ENCODE measurements around the gene RPL36. TPM values are rescaled to one million over a fixed set of nuclear protein-coding genes. Genes with fewer than 3 reads are reported as not detected.

Gene RPL36
- total RNA-seq, 1 experiment from 2014 or later = 787 TPM

DNA sequence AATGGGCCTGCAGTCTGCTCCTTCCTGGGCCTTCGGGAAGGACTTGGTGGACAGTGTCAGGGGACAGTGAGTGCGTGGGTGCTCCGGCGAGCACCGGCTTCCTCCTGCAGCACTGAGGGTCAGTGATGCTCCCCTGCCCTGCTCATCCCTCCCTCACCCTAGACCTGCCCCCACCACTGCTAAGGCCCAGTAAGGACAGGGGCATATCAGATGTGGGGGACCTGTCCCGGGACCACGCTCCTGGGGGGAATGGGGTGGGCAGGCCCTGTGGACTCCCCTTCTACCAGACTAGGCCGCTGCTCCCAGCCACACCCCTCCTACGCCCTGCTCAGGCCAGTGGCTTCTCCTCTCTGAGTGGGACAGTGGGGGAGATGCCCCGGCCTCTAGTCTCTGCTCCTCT, 13.0 kb upstream of the RPL36 start:
- Histone ChIP-seq H3K9me2 (ENCODE audit: insufficient read depth) (no peaks in the 10 kb centered on the region), H3K4me1 (replicated peaks; ENCODE audit: insufficient read depth) (no peaks in the 10 kb centered on the region), H3K79me2 (ENCODE audit: low read depth) (peaks cover 9% of the 10 kb centered on the region), H3K4me3 (no peak overlapping the region), H3K27ac (no peak overlapping the region), H3K27me3 (ENCODE audit: insufficient read depth, low read depth) (no peaks in the 10 kb centered on the region), H3K4me2 (no peak overlapping the region), H3F3A (ENCODE audit: insufficient read depth, low read depth) (no peaks in the 10 kb centered on the region), H2AFZ (no peak overlapping the region), H3K36me3 (ENCODE audit: low read depth) (no peaks in the 10 kb centered on the region), H4K20me1 (ENCODE audit: insufficient read depth) (no peaks in the 10 kb centered on the region), H3K9me3 (ENCODE audit: insufficient read depth, low read depth) (no peaks in the 10 kb centered on the region)
- TF ChIP-seq EZH2 (IDR thresholded peaks at IDR 0.05; ENCODE audit: low read depth) = no peak
- TF ChIP-seq, protein P1, sequence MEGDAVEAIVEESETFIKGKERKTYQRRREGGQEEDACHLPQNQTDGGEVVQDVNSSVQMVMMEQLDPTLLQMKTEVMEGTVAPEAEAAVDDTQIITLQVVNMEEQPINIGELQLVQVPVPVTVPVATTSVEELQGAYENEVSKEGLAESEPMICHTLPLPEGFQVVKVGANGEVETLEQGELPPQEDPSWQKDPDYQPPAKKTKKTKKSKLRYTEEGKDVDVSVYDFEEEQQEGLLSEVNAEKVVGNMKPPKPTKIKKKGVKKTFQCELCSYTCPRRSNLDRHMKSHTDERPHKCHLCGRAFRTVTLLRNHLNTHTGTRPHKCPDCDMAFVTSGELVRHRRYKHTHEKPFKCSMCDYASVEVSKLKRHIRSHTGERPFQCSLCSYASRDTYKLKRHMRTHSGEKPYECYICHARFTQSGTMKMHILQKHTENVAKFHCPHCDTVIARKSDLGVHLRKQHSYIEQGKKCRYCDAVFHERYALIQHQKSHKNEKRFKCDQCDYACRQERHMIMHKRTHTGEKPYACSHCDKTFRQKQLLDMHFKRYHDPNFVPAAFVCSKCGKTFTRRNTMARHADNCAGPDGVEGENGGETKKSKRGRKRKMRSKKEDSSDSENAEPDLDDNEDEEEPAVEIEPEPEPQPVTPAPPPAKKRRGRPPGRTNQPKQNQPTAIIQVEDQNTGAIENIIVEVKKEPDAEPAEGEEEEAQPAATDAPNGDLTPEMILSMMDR (conservative IDR thresholded peaks at IDR 0.05) = no peak
- BruUV-seq (replicated peaks) = no TSS peak
- CTCF ChIA-PET = no interaction called here
- POLR2A ChIA-PET (ENCODE audit: unreplicated experiment) = no interaction called here
- intact Hi-C loops (cut with micrococcal nuclease; ENCODE audit: unreplicated experiment) = no loop called here
- no peak for DNase-seq

DNA sequence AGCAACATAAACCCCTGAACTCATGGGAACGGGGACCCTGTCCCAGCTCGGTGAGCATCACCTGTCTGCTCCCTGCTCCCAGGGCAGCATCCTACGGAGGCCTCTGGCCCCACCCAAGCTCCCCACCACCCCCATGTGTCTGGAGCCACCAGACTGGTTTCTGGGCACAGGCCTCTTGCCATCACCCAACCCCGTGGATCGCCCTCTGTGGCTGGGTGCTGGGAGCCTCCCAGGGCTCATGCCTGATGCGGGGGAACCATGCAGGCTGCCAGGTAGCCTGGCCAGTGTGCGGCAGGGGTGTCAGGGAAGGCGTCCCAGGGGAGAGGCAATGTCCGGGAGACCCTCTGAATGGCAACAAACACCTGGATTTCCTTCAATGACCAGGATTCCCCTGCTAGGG, 12.5 kb upstream of the RPL36 start:
- ChIA-PET POLR2A (ENCODE audit: unreplicated experiment) (no interaction called here), CTCF (no interaction called here)
- Histone ChIP-seq H3F3A (ENCODE audit: insufficient read depth, low read depth) (no peaks in the 10 kb centered on the region), H3K4me1 (replicated peaks; ENCODE audit: insufficient read depth) (no peaks in the 10 kb centered on the region), H4K20me1 (ENCODE audit: insufficient read depth) (no peaks in the 10 kb centered on the region), H3K79me2 (ENCODE audit: low read depth) (peaks cover 9% of the 10 kb centered on the region), H3K27ac (no peak overlapping the region), H3K4me2 (no peak overlapping the region), H3K4me3 (no peak overlapping the region), H3K36me3 (ENCODE audit: low read depth) (no peaks in the 10 kb centered on the region), H3K27me3 (ENCODE audit: insufficient read depth, low read depth) (no peaks in the 10 kb centered on the region), H3K9me3 (ENCODE audit: insufficient read depth, low read depth) (no peaks in the 10 kb centered on the region), H3K9me2 (ENCODE audit: insufficient read depth) (no peaks in the 10 kb centered on the region), H2AFZ (no peak overlapping the region)
- no peak for DNase-seq
- intact Hi-C loops (cut with micrococcal nuclease; ENCODE audit: unreplicated experiment) = no loop called here
- no peak for TF ChIP-seq EZH2 (IDR thresholded peaks at IDR 0.05; ENCODE audit: low read depth)
- TF ChIP-seq, protein P1 (conservative IDR thresholded peaks at IDR 0.05) = no peak
- BruUV-seq (replicated peaks) = no TSS peak

DNA sequence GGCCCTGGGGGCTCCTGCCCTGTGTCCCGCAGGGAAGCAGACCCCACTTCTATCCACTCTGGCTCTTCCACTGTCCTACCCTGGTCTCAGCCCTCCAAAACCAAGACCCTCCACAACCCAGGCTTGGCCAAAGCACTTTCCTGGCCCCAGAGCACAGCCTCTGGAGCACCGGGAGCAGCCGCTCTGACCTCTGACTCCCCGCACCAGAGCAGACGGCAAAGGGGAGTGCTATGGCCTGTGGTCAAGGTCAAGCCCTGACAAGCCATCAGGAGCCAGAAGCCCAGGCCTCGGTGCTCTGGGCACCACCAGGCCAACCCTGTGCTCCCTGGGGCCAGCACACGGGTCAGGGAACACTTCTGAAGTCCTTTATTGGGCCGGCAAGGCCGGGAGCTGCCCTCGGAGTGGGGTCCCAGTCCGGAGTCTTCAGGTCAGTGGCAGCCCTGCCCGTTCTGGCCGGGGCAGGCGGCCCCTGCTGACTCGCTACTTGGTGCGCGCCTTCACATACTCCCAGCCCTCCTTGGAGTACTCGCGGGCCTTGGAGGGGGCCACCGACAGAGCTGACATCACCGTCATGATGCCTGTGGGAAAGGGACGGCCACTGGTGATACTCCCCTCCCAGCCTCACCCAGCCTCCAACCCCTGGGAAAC, 11.9 kb upstream of the RPL36 start:
- H3K36me3 ChIP-seq (ENCODE audit: low read depth) = no peaks in the 10 kb centered on the region
- no TSS peak for BruUV-seq (replicated peaks)
- H3K27ac ChIP-seq = no peak overlapping the region
- intact Hi-C loops (cut with micrococcal nuclease; ENCODE audit: unreplicated experiment) = no loop called here
- H3K9me3 ChIP-seq (ENCODE audit: insufficient read depth, low read depth) = no peaks in the 10 kb centered on the region
- no peaks in the 10 kb centered on the region for H3K9me2 ChIP-seq (ENCODE audit: insufficient read depth)
- H3K79me2 ChIP-seq (ENCODE audit: low read depth) = peaks cover 9% of the 10 kb centered on the region
- H3K4me3 ChIP-seq = no peak overlapping the region
- no peaks in the 10 kb centered on the region for H3K4me1 ChIP-seq (replicated peaks; ENCODE audit: insufficient read depth)
- H3K4me2 ChIP-seq = no peak overlapping the region
- ChIA-PET CTCF (no interaction called here), POLR2A (ENCODE audit: unreplicated experiment) (no interaction called here)
- DNase-seq = no peak
- H4K20me1 ChIP-seq (ENCODE audit: insufficient read depth) = no peaks in the 10 kb centered on the region
- no peaks in the 10 kb centered on the region for H3K27me3 ChIP-seq (ENCODE audit: insufficient read depth, low read depth)
- TF ChIP-seq, protein P1 (conservative IDR thresholded peaks at IDR 0.05) = no peak
- no peak for TF ChIP-seq EZH2 (IDR thresholded peaks at IDR 0.05; ENCODE audit: low read depth)
- H3F3A ChIP-seq (ENCODE audit: insufficient read depth, low read depth) = no peaks in the 10 kb centered on the region
- no peak overlapping the region for H2AFZ ChIP-seq
